GM12872 (cell line): Measurements from ENCODE around the gene RPGRIP1L.

ENCODE experiments used
- CTCF ChIP-seq: IDR thresholded peaks from 3 replicates; pipeline ENCODE4 v1.5.1; 2011; ENCODE audit warnings: low read depth, mild to moderate bottlenecking, low read length, moderate library complexity; ENCODE audit not compliant: insufficient read depth

RPGRIP1L gene

GRCh38 chr16:53703590-53704444, at the start of gene RPGRIP1L, which contains the start of gene FTO:
Gene RPGRIP1L, minus strand, starts transcription at chr16:53703859. Its CDS starts 3,136 bp downstream, at chr16:53700723.
Gene FTO, plus strand, starts transcription at chr16:53704156.
- TF ChIP-seq CTCF, result no peak

- TF ChIP-seq CTCF, result no peak
Measured at GRCh38 chr16:53753431-53753830, 49.8 kb upstream of the RPGRIP1L start.

GRCh38 chr16:53752560-53752959, 48.9 kb upstream of the RPGRIP1L start:
- no peak for TF ChIP-seq CTCF

- 0 out of 3 replicates have a peak, but pooled peaks have one; percentile 3 for TF ChIP-seq CTCF
Measured at GRCh38 chr16:53745753-53746266, 42.2 kb upstream of the RPGRIP1L start.

- no peak for TF ChIP-seq CTCF
Measured at GRCh38 chr16:53745086-53745485, 41.4 kb upstream of the RPGRIP1L start.

- TF ChIP-seq CTCF, result no peak
Measured at GRCh38 chr16:53744449-53744848, 40.8 kb upstream of the RPGRIP1L start.

GRCh38 chr16:53743149-53743566, 39.5 kb upstream of the RPGRIP1L start:
- TF ChIP-seq CTCF, result peak; percentile 80
